GM12878 (cell line): Measurements from ENCODE around the gene PTCD2. TPM values are rescaled to one million over a fixed set of nuclear protein-coding genes. Genes with fewer than 3 reads are reported as not detected.

Source experiments
- ATAC-seq: fragments of 200-7000 bp; cut with Tn5 transposase; 3 replicates; pipeline ENCODE4 v1.9.1; 2020; ENCODE audit warnings: mild to moderate bottlenecking, moderate library complexity
- BruUV-seq: library from RNA; stranded (reverse); fragments of 400-500 nt; replicated peaks from 2 replicates; lab custom pipeline; 2021; lab: Mats Ljungman, UMichigan
- CTCF ChIA-PET: fragments of 300-600 bp; sonication (Branson Sonifier 250); formaldehyde crosslinking; extraction: SDS; loops from one replicate; lab custom pipeline; 2021; ENCODE audit warnings: inconsistent platforms; lab: Yijun Ruan, JAX
- POLR2A ChIA-PET: fragments of 350-600 bp; formaldehyde crosslinking; extraction: SDS; loops from one replicate; lab custom pipeline; 2021; ENCODE audit warnings: inconsistent platforms; lab: Charles Lee
- RAD21 ChIA-PET: fragments of 300-600 bp; sonication (Branson Sonifier 250); formaldehyde crosslinking; loops from one replicate; lab custom pipeline; 2023; ENCODE audit warnings: antibody characterized with exemption; ENCODE audit not compliant: unreplicated experiment; lab: Charles Lee
- SMC1A ChIA-PET: fragments of 300-600 bp; sonication (Branson Sonifier 250); formaldehyde crosslinking; loops from one replicate; lab custom pipeline; 2023; ENCODE audit not compliant: unreplicated experiment, uncharacterized antibody; lab: Charles Lee
- DNase-seq: peaks from one replicate; pipeline ENCODE4 v3.0.0-alpha.2; 2011; ENCODE audit warnings: low read depth, low spot score
- FAIRE-seq: peaks from 3 replicates; lab custom pipeline; 2011; peaks lifted over from hg19 to GRCh38; lab: Jason Lieb, UNC
- H2AFZ ChIP-seq: 2 replicates; pipeline ENCODE4 v1.6.0; 2011; ENCODE audit warnings: low read depth, low read length, control low read depth; ENCODE audit not compliant: control insufficient read depth
- H3K27ac ChIP-seq: 2 replicates; pipeline ENCODE4 v1.5.1; 2011; ENCODE audit warnings: control low read depth; ENCODE audit not compliant: control insufficient read depth, insufficient read depth
- H3K27me3 ChIP-seq, 2 experiments: replicated peaks in 1 of 2; 2 replicates each; pipeline versions ENCODE4 v1.6.0 to v1.6.1; 2011; ENCODE audit warnings: low read length in 1 of 2; ENCODE audit not compliant: control insufficient read depth in 2 of 2, insufficient read depth in 2 of 2
- H3K36me3 ChIP-seq, 2 experiments: 2 replicates each; pipeline ENCODE4 v1.5.1; 2011; ENCODE audit warnings: low read length in 1 of 2; ENCODE audit not compliant: control insufficient read depth in 2 of 2, insufficient read depth in 2 of 2
- H3K4me1 ChIP-seq: 2 replicates; pipeline ENCODE4 v1.6.1; 2011; ENCODE audit warnings: mild to moderate bottlenecking, low read length, moderate library complexity, mixed read lengths; ENCODE audit not compliant: control insufficient read depth, insufficient read depth
- H3K4me2 ChIP-seq: 2 replicates; pipeline ENCODE4 v1.6.0; 2011; ENCODE audit warnings: control low read depth; ENCODE audit not compliant: control insufficient read depth, insufficient read depth
- H3K4me3 ChIP-seq: fragments of 200-600 bp; sonication (generic); 2 replicates; pipeline ENCODE4 v1.5.1; 2016
- H3K79me2 ChIP-seq: 2 replicates; pipeline ENCODE4 v1.6.0; 2011; ENCODE audit warnings: low read length; ENCODE audit not compliant: control insufficient read depth, insufficient read depth
- H3K9ac ChIP-seq: 2 replicates; pipeline ENCODE4 v1.8.0; 2011; ENCODE audit warnings: low read length, control low read depth, mixed read lengths; ENCODE audit not compliant: control insufficient read depth, insufficient read depth
- H3K9me3 ChIP-seq: replicated peaks from 3 replicates; pipeline ENCODE4 v1.5.1; 2011; ENCODE audit warnings: mild to moderate bottlenecking, low read length; ENCODE audit not compliant: control insufficient read depth, insufficient read depth
- H4K20me1 ChIP-seq: 2 replicates; pipeline ENCODE4 v1.6.0; 2011; ENCODE audit not compliant: control insufficient read depth, insufficient read depth
- BHLHE40 ChIP-seq, 2 experiments: fragments of 450-650 bp in 1 of 2; IDR thresholded peaks; 2 replicates each; pipeline ENCODE4 v1.6.1; 2011 to 2017; ENCODE audit warnings: low read depth in 2 of 2, borderline replicate concordance in 1 of 2, improper control_type of control experiment in 1 of 2, low read length in 1 of 2, mild to moderate bottlenecking in 1 of 2
- CTCF ChIP-seq, 3 experiments: IDR thresholded peaks in 2 of 3; conservative IDR thresholded peaks in 1 of 3; 2 replicates each; pipeline ENCODE4 v1.5.1; 2011; ENCODE audit warnings: low read depth in 3 of 3, low read length in 3 of 3, mild to moderate bottlenecking in 3 of 3, control low read depth in 2 of 3, moderate library complexity in 2 of 3, inconsistent platforms in 1 of 3, mixed read lengths in 1 of 3; ENCODE audit not compliant: control insufficient read depth in 2 of 3, insufficient read depth in 1 of 3; ENCODE audit errors: extremely low read depth in 1 of 3
- NBN ChIP-seq: fragments of 450-650 bp; IDR thresholded peaks from 2 replicates; pipeline ENCODE4 v1.6.1; 2016
- NFIC ChIP-seq: IDR thresholded peaks from 2 replicates; pipeline ENCODE4 v1.6.1; 2012; ENCODE audit warnings: low read depth, mild to moderate bottlenecking, inconsistent platforms, low read length, moderate library complexity
- NR2C1 ChIP-seq: fragments of 450-650 bp; IDR thresholded peaks from 2 replicates; pipeline ENCODE4 v1.6.1; 2017; ENCODE audit warnings: antibody characterized with exemption, mild to moderate bottlenecking, moderate library complexity
- RAD21 ChIP-seq: IDR thresholded peaks from 2 replicates; pipeline ENCODE4 v1.6.1; 2011; ENCODE audit warnings: mild to moderate bottlenecking, low read depth, low read length, moderate library complexity; ENCODE audit not compliant: insufficient read depth
- RB1 ChIP-seq: fragments of 450-650 bp; formaldehyde crosslinking; IDR thresholded peaks from 2 replicates; pipeline ENCODE4 v1.6.1; 2017; ENCODE audit warnings: mild to moderate bottlenecking, borderline replicate concordance
- RUNX3 ChIP-seq: IDR thresholded peaks from 2 replicates; pipeline ENCODE4 v1.6.1; 2012; ENCODE audit warnings: low read length, inconsistent platforms
- SMC3 ChIP-seq: IDR thresholded peaks from 2 replicates; pipeline ENCODE4 v1.6.1; 2011; ENCODE audit warnings: low read length, improper control_type of control experiment, borderline replicate concordance
- SUZ12 ChIP-seq: fragments of 200-600 bp; sonication (generic); IDR thresholded peaks from one replicate; pipeline ENCODE4 v1.6.1; 2018; ENCODE audit warnings: antibody characterized with exemption, mild to moderate bottlenecking; ENCODE audit not compliant: unreplicated experiment
- TCF12 ChIP-seq: IDR thresholded peaks from 2 replicates; pipeline ENCODE4 v1.6.1; 2011; ENCODE audit warnings: low read depth, mild to moderate bottlenecking, low read length
- YY1 ChIP-seq: IDR thresholded peaks from 2 replicates; pipeline ENCODE4 v1.6.1; 2011; ENCODE audit warnings: low read depth, mild to moderate bottlenecking, low read length
- ZNF217 ChIP-seq: fragments of 450-650 bp; IDR thresholded peaks from 2 replicates; pipeline ENCODE4 v1.6.1; 2017; ENCODE audit warnings: antibody characterized with exemption, mild to moderate bottlenecking
- WGBS: methylation state at CpG from one replicate; pipeline ENCODE4 v1.1.6; 2016; ENCODE audit warnings: low lambda C conversion rate; ENCODE audit not compliant: insufficient replicate concordance, insufficient coverage; ENCODE audit errors: missing lambda C conversion rate; 5-methylcytosine and 5-hydroxymethylcytosine counted together
- in situ Hi-C: fragments of 300-500 bp; cut with MboI; formaldehyde crosslinking; loops from 9 replicates; pipeline ENCODE4 v1.14.3; 2018; ENCODE audit warnings: mixed read lengths
- intact Hi-C: fragments of 100-400 bp; cut with micrococcal nuclease; formaldehyde crosslinking; loops from one replicate; pipeline ENCODE4 v1.14.2; 2022; ENCODE audit not compliant: unreplicated experiment
- polyA plus RNA-seq, 11 experiments: library from polyadenylated mRNA; depleted of rRNA in 4 of 11; unstranded in 6 of 11; stranded (reverse) in 5 of 11; fragments of >200 nt; fragmentation: Nextera tagmentation in 4 of 11; fragmentation: Illumina TruSeq in 1 of 11; extraction: Ambion mirVana in 4 of 11; extraction: Trizol in 1 of 11; gene quantifications; 1 replicate in 1 of 11; 2 replicates in 10 of 11; pipeline versions ENCODE4 v1.2.1 to v1.2.3, GENCODE V29; 2011 to 2016; ENCODE audit warnings: inconsistent platforms in 2 of 11, missing spikeins in 2 of 11, low read depth in 1 of 11
- total RNA-seq, 4 experiments: library from RNA; depleted of rRNA in 3 of 4; stranded (reverse); fragments of >200 nt in 3 of 4; fragmentation: Illumina TruSeq in 1 of 4; extraction: Trizol in 1 of 4; gene quantifications; 2 replicates each; pipeline versions ENCODE4 v1.2.1 to v1.2.3, GENCODE V29; 2013 to 2021
- TF ChIP-seq, protein P1 (sequence below): fragments of 450-650 bp; IDR thresholded peaks from 2 replicates; pipeline ENCODE4 v1.6.1; 2017; ENCODE audit warnings: low read depth, mild to moderate bottlenecking, moderate library complexity
- TF ChIP-seq, protein P2 (sequence below): fragments of 450-650 bp; IDR thresholded peaks from 2 replicates; pipeline ENCODE4 v1.6.1; 2018; ENCODE audit warnings: borderline replicate concordance, mild to moderate bottlenecking; ENCODE audit not compliant: partially characterized antibody

Gene PTCD2
- total and polyA plus RNA-seq, 10 of the 15 experiments (the other 5 are each of a cell fraction or from before 2014, with no cell fraction given) = 8.7 to 15.0 (median 11.9) TPM

GRCh38 chr5:72394688-72395087 lies 74.5 kb downstream of the PTCD2 start:
- ChIA-PET RAD21 (interaction anchor here (0.7 to 8.6 kb wide), 15 partner anchors 19 to 217 kb away, joined by 3 to 122 read pairs (median 4); no protein-coding TSS in a partner anchor), CTCF (interaction anchor here (0.8 to 22.6 kb wide), 25 partner anchors 8 to 624 kb away, joined by 3 to 323 read pairs (median 4); no protein-coding TSS in a partner anchor), POLR2A (interaction anchor here (1.4 kb wide), 1 partner anchor 129 kb away, joined by 3 read pairs; no protein-coding TSS in a partner anchor), SMC1A (interaction anchor here (0.7 to 9.8 kb wide), 22 partner anchors 11 to 139 kb away, joined by 3 to 159 read pairs (median 5); no protein-coding TSS in a partner anchor)
- no peaks in the 10 kb centered on the region for H3K36me3 ChIP-seq
- ATAC-seq = peak; percentile 89
- no peak overlapping the region for H3K27ac ChIP-seq
- 3% methylated on average over 2 of the region's 2 CpGs for WGBS
- in situ Hi-C loops (no loop called here), intact Hi-C loops (loop anchor here (1.0 to 5.0 kb wide), 3 partner anchors 53 to 130 kb away; no protein-coding TSS in a partner anchor)
- H3K9me3 ChIP-seq = no peaks in the 10 kb centered on the region
- H4K20me1 ChIP-seq = no peaks in the 10 kb centered on the region
- no peak overlapping the region for H3K4me2 ChIP-seq
- no peak overlapping the region for H3K4me3 ChIP-seq
- DNase-seq = no peak
- FAIRE-seq = peak; percentile 84
- no TSS peak for BruUV-seq
- no peaks in the 10 kb centered on the region for H3K79me2 ChIP-seq
- no peaks in the 10 kb centered on the region for H3K27me3 ChIP-seq
- TF ChIP-seq RB1 = no peak
- TF ChIP-seq CTCF (IDR thresholded peaks at IDR 0.05 in 2 of 3, conservative IDR thresholded peaks at IDR 0.05 in 1 of 3; ENCODE audit: control insufficient read depth in 2 of 3, extremely low read depth in 1 of 3, insufficient read depth in 1 of 3, low read depth in 3 of 3, low read length in 3 of 3) = peak; percentile 70 to 74 (median 74)
- TF ChIP-seq, protein P1, sequence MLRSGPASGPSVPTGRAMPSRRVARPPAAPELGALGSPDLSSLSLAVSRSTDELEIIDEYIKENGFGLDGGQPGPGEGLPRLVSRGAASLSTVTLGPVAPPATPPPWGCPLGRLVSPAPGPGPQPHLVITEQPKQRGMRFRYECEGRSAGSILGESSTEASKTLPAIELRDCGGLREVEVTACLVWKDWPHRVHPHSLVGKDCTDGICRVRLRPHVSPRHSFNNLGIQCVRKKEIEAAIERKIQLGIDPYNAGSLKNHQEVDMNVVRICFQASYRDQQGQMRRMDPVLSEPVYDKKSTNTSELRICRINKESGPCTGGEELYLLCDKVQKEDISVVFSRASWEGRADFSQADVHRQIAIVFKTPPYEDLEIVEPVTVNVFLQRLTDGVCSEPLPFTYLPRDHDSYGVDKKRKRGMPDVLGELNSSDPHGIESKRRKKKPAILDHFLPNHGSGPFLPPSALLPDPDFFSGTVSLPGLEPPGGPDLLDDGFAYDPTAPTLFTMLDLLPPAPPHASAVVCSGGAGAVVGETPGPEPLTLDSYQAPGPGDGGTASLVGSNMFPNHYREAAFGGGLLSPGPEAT = no peak
- no peak for TF ChIP-seq TCF12
- 0 out of 2 replicates have a peak, but pooled peaks have one; percentile 8 for TF ChIP-seq NBN
- peak; percentile 76 for TF ChIP-seq SMC3
- TF ChIP-seq SUZ12 = no peak
- TF ChIP-seq ZNF217 = no peak
- peak; percentile 34; the same call in 1 of the 2 replicates for TF ChIP-seq RUNX3
- TF ChIP-seq, protein P2, sequence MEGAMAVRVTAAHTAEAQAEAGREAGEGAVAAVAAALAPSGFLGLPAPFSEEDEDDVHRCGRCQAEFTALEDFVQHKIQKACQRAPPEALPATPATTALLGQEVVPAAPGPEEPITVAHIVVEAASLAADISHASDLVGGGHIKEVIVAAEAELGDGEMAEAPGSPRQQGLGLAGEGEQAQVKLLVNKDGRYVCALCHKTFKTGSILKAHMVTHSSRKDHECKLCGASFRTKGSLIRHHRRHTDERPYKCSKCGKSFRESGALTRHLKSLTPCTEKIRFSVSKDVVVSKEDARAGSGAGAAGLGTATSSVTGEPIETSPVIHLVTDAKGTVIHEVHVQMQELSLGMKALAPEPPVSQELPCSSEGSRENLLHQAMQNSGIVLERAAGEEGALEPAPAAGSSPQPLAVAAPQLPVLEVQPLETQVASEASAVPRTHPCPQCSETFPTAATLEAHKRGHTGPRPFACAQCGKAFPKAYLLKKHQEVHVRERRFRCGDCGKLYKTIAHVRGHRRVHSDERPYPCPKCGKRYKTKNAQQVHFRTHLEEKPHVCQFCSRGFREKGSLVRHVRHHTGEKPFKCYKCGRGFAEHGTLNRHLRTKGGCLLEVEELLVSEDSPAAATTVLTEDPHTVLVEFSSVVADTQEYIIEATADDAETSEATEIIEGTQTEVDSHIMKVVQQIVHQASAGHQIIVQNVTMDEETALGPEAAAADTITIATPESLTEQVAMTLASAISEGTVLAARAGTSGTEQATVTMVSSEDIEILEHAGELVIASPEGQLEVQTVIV = no peak
- TF ChIP-seq RAD21 = peak; percentile 84
- no peak for TF ChIP-seq NFIC
- TF ChIP-seq YY1 = peak; percentile 76
- no peak for TF ChIP-seq NR2C1
- TF ChIP-seq BHLHE40 (IDR thresholded peaks at IDR 0.05; ENCODE audit: borderline replicate concordance in 1 of 2, low read depth in 2 of 2, low read length in 1 of 2) = no peak
- peak overlapping the region; percentile 39; the same call in 1 of the 2 replicates for H2AFZ ChIP-seq
- H3K9ac ChIP-seq = no peak overlapping the region
- no peaks in the 10 kb centered on the region for H3K4me1 ChIP-seq
